IPS-18a (cell line): Measurements from ENCODE around the gene AR.

ENCODE experiments used
- H3K27ac ChIP-seq: one replicate; pipeline ENCODE4 v1.5.1; 2013; ENCODE audit warnings: low read length
- H3K27me3 ChIP-seq: one replicate; pipeline ENCODE4 v1.6.1; 2013; ENCODE audit warnings: mild to moderate bottlenecking, low read length; ENCODE audit not compliant: control insufficient read depth, insufficient read depth
- H3K36me3 ChIP-seq: one replicate; pipeline ENCODE4 v1.6.1; 2013; ENCODE audit warnings: low read depth, low read length; ENCODE audit not compliant: control insufficient read depth
- H3K4me1 ChIP-seq: one replicate; pipeline ENCODE4 v1.6.1; 2013; ENCODE audit warnings: low read depth, low read length; ENCODE audit not compliant: control insufficient read depth
- H3K4me3 ChIP-seq: one replicate; pipeline ENCODE4 v1.5.1; 2013; ENCODE audit warnings: low read length
- H3K9ac ChIP-seq: one replicate; pipeline ENCODE4 v1.6.1; 2013; ENCODE audit warnings: mild to moderate bottlenecking, low read length, moderate library complexity
- H3K9me3 ChIP-seq: one replicate; pipeline ENCODE4 v1.6.1; 2013; ENCODE audit warnings: low read depth, low read length; ENCODE audit not compliant: control insufficient read depth

The AR gene

DNA sequence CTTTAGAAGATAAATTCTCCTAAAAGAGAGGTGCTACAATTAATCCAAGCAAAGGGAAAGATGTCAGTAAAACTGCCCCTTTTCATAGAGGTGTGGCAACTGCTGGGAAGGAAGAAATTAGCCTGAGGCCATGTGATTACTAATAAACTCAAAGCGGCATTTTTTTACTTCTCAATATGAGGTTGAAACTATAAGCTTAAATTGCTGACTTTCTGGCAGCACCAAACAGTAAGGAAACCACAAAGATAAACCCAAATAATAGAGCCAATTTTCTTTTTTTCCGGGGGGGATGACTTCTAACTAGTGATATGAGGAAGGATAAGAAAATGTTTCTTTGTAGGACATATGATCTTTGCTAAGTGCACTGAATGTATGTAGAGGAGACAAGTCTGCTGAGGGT lies 30.9 kb downstream of the AR start:
- no peaks in the 10 kb centered on the region for H3K36me3 ChIP-seq
- no peaks in the 10 kb centered on the region for H3K27me3 ChIP-seq
- no peak overlapping the region for H3K4me3 ChIP-seq
- H3K9ac ChIP-seq: no peak overlapping the region
- no peak overlapping the region for H3K27ac ChIP-seq
- peaks cover 20% of the 10 kb centered on the region for H3K9me3 ChIP-seq
- H3K4me1 ChIP-seq: peaks cover 3% of the 10 kb centered on the region

DNA sequence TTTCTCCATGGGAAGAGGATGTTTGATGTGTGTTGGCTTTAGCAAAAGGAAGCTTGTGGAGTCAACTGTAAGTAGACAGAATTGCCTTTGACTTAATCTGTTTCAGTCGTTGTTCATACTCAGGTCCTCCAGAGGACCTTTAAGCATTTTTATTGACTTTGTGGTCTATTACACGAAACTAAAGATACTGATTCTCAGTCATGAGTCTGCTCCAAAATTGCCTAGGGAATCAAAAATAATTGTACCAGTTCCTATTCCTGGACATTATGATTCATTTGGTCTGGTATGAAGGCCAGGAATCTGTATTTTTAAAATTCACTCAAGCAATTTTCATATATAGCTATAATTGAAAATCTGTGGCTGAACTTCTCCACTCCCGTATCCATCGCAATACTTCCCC lies 38.6 kb downstream of the AR start:
- Histone ChIP-seq H3K27me3 (no peaks in the 10 kb centered on the region), H3K36me3 (no peaks in the 10 kb centered on the region), H3K9ac (no peak overlapping the region), H3K4me3 (no peak overlapping the region), H3K9me3 (peaks cover 19% of the 10 kb centered on the region), H3K27ac (no peak overlapping the region), H3K4me1 (peaks cover 8% of the 10 kb centered on the region)

DNA sequence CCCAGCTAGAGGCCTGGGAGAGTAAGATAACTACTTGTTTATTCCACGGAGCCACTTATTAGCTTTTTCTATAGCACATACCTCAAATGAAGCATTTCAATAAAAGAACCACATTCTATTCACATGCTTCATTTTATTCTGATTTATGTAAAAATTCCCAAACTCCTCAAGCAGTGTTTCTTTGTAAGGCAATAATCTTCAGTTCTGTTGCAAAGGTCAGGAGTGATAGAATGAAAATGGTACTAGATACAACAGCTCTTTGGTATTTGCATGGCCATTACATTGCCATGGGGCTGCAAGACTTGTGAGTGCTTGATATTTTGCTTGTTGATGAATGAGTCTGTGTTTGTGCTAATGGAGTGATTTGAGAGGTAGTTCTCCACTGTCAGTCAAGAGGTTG lies 39.4 kb downstream of the AR start:
- Histone ChIP-seq H3K9me3 (peaks cover 17% of the 10 kb centered on the region), H3K4me3 (no peak overlapping the region), H3K36me3 (no peaks in the 10 kb centered on the region)

DNA sequence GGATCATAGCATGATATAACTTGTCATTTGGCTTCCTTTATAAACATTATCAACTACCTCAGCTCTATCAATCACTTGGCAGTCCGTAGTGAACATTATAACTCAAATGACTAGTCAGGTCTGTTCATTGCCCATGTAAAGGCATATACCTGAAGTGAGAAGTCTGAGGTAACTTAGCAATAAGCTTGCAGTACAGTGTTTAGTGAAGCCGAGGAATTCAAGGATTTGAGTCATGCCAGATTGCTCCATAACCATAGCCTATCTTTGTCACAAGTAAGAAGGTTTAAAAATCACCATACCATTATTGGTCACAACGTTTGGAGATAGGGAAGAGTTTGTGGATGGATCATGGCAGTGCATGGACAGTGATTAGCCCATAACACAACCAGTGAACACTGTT lies 41.6 kb downstream of the AR start:
- H3K9ac ChIP-seq: no peak overlapping the region
- H3K4me3 ChIP-seq: no peak overlapping the region
- no peak overlapping the region for H3K27ac ChIP-seq
- no peaks in the 10 kb centered on the region for H3K36me3 ChIP-seq
- H3K4me1 ChIP-seq: peaks cover 4% of the 10 kb centered on the region
- peaks cover 8% of the 10 kb centered on the region for H3K9me3 ChIP-seq
- no peaks in the 10 kb centered on the region for H3K27me3 ChIP-seq

More for the DNA sequence above, 39.4 kb downstream of the AR start:
- no peak overlapping the region for H3K9ac ChIP-seq
- no peak overlapping the region for H3K27ac ChIP-seq
- peaks cover 8% of the 10 kb centered on the region for H3K4me1 ChIP-seq
- no peaks in the 10 kb centered on the region for H3K27me3 ChIP-seq

DNA sequence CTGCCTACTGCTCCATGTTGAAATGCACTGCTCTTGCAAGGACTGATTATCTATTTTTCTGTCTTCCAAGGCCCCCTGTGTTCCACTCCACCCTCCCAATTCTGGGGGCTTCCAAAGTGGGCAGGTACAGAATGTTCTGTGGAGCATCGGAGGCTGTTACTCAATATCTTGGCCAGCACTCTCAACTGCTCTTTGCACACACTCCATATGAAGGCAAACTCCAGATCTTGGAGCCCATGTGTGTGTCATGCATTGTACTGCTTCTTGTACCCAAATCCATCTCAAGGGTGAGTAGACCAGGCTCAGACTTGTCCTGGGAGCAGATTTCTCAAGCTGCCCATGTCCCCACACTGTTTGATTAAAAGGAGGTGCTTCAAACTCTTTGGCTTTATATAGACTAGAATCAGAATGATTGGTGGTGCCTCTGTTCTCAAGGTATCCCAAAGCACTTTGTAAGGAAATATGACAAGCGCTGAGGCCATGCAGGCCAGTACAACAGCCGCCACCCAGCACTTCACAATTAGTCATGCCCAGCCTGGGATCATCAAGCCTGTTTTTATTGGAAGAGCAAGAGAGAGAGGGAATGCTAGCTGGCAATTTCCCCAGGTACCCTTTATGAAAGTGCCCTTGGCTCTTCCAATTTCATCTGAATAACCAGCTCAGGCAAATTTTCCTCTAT lies 44.3 kb downstream of the AR start:
- Histone ChIP-seq H3K9me3 (no peaks in the 10 kb centered on the region), H3K9ac (no peak overlapping the region), H3K36me3 (no peaks in the 10 kb centered on the region), H3K27me3 (no peaks in the 10 kb centered on the region), H3K4me1 (peaks cover 4% of the 10 kb centered on the region), H3K4me3 (no peak overlapping the region), H3K27ac (no peak overlapping the region)

DNA sequence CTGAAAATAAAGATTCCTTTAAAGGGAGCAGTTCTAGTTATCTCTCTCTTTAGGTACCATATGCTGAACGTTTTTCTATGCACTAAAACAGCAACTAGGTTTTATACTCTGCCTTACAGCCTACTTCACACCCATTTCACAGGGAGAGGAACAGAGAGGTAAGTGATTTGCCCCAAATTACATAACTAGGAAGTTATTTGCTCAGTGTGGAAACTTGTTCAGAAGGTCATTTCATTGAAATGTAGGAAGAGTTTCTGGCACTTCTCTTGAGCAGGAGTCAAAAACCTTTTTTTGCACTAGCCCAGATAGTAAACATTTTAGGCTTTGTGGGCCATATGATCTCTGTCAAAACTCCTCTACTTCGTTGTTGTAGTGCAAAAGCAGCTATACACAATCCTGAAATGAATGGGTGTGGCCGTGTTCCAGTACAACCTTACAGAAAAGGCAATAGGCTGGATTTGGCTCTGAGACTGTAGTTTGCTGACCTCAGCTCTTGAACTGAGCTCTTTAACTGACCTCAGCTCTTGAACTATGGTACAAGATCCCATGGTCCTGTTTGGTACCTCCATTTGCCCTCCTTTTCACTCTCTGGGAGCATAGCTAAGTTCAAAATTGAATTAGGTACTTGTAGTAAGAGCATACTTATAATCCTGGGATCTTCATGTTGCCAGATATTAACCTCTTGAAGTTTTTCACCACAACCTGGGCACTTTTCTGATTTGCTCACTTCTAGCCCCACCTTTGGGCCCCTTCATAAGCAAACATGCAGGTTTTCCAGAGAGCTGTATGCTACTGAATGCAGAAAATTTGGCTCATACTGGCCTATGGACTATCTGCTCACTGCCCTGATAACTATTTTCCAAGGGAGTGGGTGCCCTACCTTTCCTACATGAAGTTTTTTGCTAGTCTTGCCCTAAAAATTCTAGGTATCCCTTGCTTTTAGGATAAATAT lies 53.3 kb downstream of the AR start:
- Histone ChIP-seq H3K9me3 (peaks cover 11% of the 10 kb centered on the region), H3K4me1 (no peaks in the 10 kb centered on the region), H3K27me3 (no peaks in the 10 kb centered on the region), H3K27ac (no peak overlapping the region), H3K9ac (no peak overlapping the region), H3K4me3 (no peak overlapping the region), H3K36me3 (no peaks in the 10 kb centered on the region)

DNA sequence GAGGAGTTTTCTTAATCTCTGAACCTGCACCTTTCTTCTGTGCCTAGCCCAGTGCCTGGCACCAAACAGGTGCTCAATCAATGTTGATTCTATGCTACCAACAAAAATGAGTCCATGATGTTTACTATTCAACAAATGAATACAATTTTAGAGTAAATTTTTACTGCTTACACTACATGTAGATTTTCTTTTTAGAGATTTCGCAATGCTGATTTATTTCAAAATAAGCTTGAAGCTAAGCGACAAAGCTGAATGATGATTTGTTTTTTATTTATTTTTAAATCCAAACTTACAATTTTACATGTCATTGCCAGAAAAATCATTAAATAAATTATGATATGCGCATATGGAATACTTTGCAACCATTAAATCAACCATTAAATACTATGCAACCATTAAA lies 55.7 kb downstream of the AR start:
- H3K27ac ChIP-seq: no peak overlapping the region
- no peak overlapping the region for H3K9ac ChIP-seq
- no peaks in the 10 kb centered on the region for H3K27me3 ChIP-seq
- no peak overlapping the region for H3K4me3 ChIP-seq
- no peaks in the 10 kb centered on the region for H3K36me3 ChIP-seq
- no peaks in the 10 kb centered on the region for H3K4me1 ChIP-seq
- H3K9me3 ChIP-seq: peaks cover 14% of the 10 kb centered on the region

DNA sequence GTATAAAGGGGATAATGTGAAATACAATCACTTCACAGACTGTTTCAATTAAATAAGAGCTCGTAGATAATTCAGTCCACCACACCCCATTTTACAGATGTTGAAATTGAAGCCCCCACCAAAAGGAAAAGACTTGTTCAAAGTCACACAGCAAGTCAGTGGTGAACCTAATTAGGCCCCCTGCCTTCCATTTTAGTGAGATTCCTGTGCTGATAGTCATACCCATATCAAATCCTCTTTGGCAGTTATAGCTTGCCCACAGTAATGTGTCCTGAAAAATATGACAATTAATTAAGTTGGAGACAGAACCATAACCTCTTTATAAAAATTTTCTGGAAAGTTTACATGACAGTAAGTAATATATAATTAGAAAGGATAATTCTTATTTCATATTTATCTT lies 58.0 kb downstream of the AR start:
- Histone ChIP-seq H3K36me3 (no peaks in the 10 kb centered on the region), H3K4me1 (peaks cover 4% of the 10 kb centered on the region), H3K27me3 (no peaks in the 10 kb centered on the region), H3K27ac (no peak overlapping the region), H3K9me3 (peaks cover 10% of the 10 kb centered on the region), H3K9ac (no peak overlapping the region), H3K4me3 (no peak overlapping the region)

DNA sequence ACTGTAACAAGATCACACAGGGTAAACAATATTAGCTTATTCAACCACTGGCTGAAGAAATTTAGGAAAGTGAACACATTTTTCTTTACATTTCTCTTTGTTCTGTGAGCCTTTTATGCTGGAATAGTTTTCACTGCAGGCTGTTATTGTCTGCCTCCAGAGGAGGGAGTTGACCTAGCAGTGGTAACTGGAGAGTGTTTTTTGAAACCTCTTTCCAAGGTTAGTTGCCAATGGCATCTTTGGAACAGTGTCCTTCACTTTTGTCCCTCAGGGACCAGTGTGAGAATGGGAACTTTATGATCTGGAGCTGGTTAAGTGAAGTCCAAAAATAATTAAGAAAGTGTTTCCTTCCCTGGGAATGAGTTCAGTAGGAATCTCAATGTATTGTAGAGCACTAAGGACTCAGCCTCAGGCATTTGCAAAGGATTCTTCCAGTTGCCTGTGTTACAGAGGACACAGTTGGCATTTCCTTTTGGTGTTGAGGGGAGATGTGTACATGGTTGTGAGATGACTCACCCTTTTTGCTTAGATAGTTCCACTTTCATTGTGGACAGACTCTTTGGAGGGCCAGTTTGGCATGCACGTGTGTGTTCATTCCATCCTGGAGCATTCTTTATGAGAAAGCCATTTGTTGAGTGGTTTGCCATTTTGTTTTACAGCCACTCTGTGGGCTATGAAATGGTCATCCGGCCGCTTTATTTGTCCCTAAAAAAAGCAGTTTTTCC lies 61.3 kb downstream of the AR start:
- no peak overlapping the region for H3K27ac ChIP-seq

DNA sequence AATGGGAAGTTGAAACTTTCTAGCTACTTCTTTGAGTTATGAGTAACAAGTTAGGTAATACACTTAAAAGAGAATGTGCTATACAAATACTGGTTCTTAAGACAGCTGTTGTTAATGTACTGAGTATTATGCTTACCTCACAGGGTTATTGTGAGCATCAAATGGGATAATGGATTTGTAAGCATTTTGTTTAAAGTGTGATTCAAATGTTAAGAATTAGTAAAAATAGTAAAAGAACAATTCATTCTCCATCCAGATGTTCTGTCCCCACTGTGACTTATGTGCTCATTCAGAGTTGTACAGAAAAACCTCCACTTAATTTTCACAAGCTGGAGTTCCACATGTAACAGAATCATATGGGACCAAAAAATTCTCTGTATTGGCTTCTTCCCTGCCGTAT lies 63.6 kb downstream of the AR start:
- no peaks in the 10 kb centered on the region for H3K27me3 ChIP-seq
- peaks cover 12% of the 10 kb centered on the region for H3K9me3 ChIP-seq
- H3K9ac ChIP-seq: no peak overlapping the region
- H3K4me3 ChIP-seq: no peak overlapping the region
- H3K27ac ChIP-seq: no peak overlapping the region
- H3K36me3 ChIP-seq: no peaks in the 10 kb centered on the region
- H3K4me1 ChIP-seq: peaks cover 4% of the 10 kb centered on the region

More for the DNA sequence above, 61.3 kb downstream of the AR start:
- Histone ChIP-seq H3K27me3 (no peaks in the 10 kb centered on the region), H3K4me1 (peaks cover 4% of the 10 kb centered on the region), H3K4me3 (no peak overlapping the region), H3K9ac (no peak overlapping the region), H3K36me3 (no peaks in the 10 kb centered on the region), H3K9me3 (peaks cover 9% of the 10 kb centered on the region)

DNA sequence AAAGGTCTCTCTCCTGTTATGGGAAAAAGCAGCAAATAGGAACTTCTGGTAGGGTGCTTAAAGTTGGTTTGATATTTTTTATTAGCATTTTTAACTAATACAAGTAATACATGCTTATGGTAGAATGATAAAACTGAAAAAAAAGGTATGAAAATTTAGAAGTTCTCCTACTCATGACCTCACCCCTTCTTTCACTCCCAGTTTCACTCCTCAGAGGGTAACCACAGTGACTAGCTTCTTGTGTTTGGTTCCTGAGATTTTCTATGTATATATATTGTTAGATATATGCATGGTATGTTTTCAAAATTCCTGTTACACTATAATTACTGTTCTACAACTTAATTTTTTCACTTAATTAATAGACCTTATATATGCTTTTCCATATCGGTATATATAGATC lies 66.5 kb downstream of the AR start:
- Histone ChIP-seq H3K27me3 (no peaks in the 10 kb centered on the region), H3K9me3 (peaks cover 14% of the 10 kb centered on the region), H3K36me3 (no peaks in the 10 kb centered on the region), H3K9ac (no peak overlapping the region), H3K4me1 (peaks cover under 1% of the 10 kb centered on the region), H3K27ac (no peak overlapping the region), H3K4me3 (no peak overlapping the region)
